HCT116 (cell line): ENCODE results near the gene EEIG1. TPM values are rescaled to one million over a fixed set of nuclear protein-coding genes. Genes with fewer than 3 reads are reported as not detected.

Experiments
- ATAC-seq: fragments of 200-7000 bp; cut with Tn5 transposase; 2 replicates; pipeline ENCODE4 v1.9.1; 2020; ENCODE audit warnings: mild to moderate bottlenecking, moderate library complexity
- BruUV-seq: library from RNA; stranded (reverse); fragments of 400-500 nt; replicated peaks from 2 replicates; lab custom pipeline; 2021; lab: Mats Ljungman, UMichigan
- CTCF ChIA-PET: fragments of 300-600 bp; sonication (Branson Sonifier 250); formaldehyde crosslinking; loops from one replicate; lab custom pipeline; 2021; ENCODE audit warnings: antibody characterized with exemption; lab: Charles Lee
- POLR2A ChIA-PET: fragments of 300-600, 350-600 bp; sonication (Branson Sonifier 250); formaldehyde crosslinking; loops from one replicate; lab custom pipeline; 2021; ENCODE audit warnings: antibody characterized with exemption; lab: Charles Lee
- RAD21 ChIA-PET, 2 experiments: fragments of 300-600 bp; sonication (Branson Sonifier 250); formaldehyde crosslinking; loops; one replicate each; lab custom pipeline; 2023; ENCODE audit warnings: low total read pairs in 2 of 2; ENCODE audit not compliant: uncharacterized antibody in 2 of 2, unreplicated experiment in 2 of 2, low non-redundant PET in 1 of 2; lab: Charles Lee
- DNase-seq: peaks from one replicate; pipeline ENCODE4 v3.0.0-alpha.2; 2010; ENCODE audit warnings: low read depth, low spot score
- H2AFZ ChIP-seq: fragments of 200-600 bp; shearing (Covaris generic), sonication (generic); 2 replicates; pipeline ENCODE4 v1.6.1; 2017; ENCODE audit warnings: low read depth, mixed run types, mixed read lengths, antibody characterized with exemption, low read length; ENCODE audit not compliant: poor library complexity, severe bottlenecking
- H3K27ac ChIP-seq: 2 replicates; pipeline ENCODE4 v1.5.1; 2012; ENCODE audit warnings: low read depth, low read length
- H3K27me3 ChIP-seq: fragments of 200-600 bp; sonication (generic); 2 replicates; pipeline ENCODE4 v1.6.1; 2016; ENCODE audit warnings: mixed run types, low read length, mixed read lengths; ENCODE audit not compliant: insufficient read depth
- H3K36me3 ChIP-seq, 2 experiments: fragments of 200-500 bp in 1 of 2; fragments of 200-600 bp in 1 of 2; sonication (Bioruptor generic) in 1 of 2; sonication (generic) in 1 of 2; 2 replicates each; pipeline versions ENCODE4 v1.5.1 to v1.6.1; 2014 to 2016; ENCODE audit warnings: low read length in 2 of 2, inconsistent platforms in 1 of 2, mixed read lengths in 1 of 2, mixed run types in 1 of 2; ENCODE audit not compliant: insufficient read depth in 2 of 2, control insufficient read depth in 1 of 2
- H3K4me1 ChIP-seq, 2 experiments: fragments of 200-600 bp in 1 of 2; sonication (generic) in 1 of 2; 2 replicates each; pipeline versions ENCODE4 v1.5.1 to v1.6.1; 2012 to 2017; ENCODE audit warnings: low read length in 2 of 2, inconsistent platforms in 1 of 2, mild to moderate bottlenecking in 1 of 2, mixed read lengths in 1 of 2, mixed run types in 1 of 2, moderate library complexity in 1 of 2; ENCODE audit not compliant: insufficient read depth in 2 of 2, control insufficient read depth in 1 of 2
- H3K4me2 ChIP-seq: fragments of 200-600 bp; sonication (generic); 2 replicates; pipeline ENCODE4 v1.6.1; 2017; ENCODE audit warnings: mixed run types, low read length, mixed read lengths
- H3K4me3 ChIP-seq, 2 experiments: fragments of 200-600 bp in 1 of 2; sonication (generic) in 1 of 2; replicated peaks in 1 of 2; 2 replicates each; pipeline ENCODE4 v1.5.1; 2011 to 2016; ENCODE audit warnings: low read length in 2 of 2, control low read depth in 1 of 2, low read depth in 1 of 2, mild to moderate bottlenecking in 1 of 2, mixed read lengths in 1 of 2, mixed run types in 1 of 2
- H3K79me2 ChIP-seq: fragments of 200-600 bp; sonication (generic); 2 replicates; pipeline ENCODE4 v1.6.1; 2017; ENCODE audit warnings: mild to moderate bottlenecking, mixed run types, low read length, moderate library complexity, mixed read lengths; ENCODE audit not compliant: insufficient read depth
- H3K9ac ChIP-seq: fragments of 200-600 bp; sonication (generic); 2 replicates; pipeline ENCODE4 v1.6.1; 2016; ENCODE audit warnings: low read length, mixed read lengths
- H3K9me2 ChIP-seq: fragments of 200-600 bp; sonication (generic), shearing (Covaris generic); 2 replicates; pipeline ENCODE4 v1.6.1; 2017; ENCODE audit warnings: mixed run types, mild to moderate bottlenecking, moderate library complexity; ENCODE audit not compliant: insufficient read depth
- H3K9me3 ChIP-seq, 2 experiments: fragments of 200-500 bp in 1 of 2; fragments of 200-600 bp in 1 of 2; sonication (Bioruptor generic) in 1 of 2; sonication (generic) in 1 of 2; 2 replicates each; pipeline ENCODE4 v1.6.1; 2014 to 2017; ENCODE audit warnings: low read length in 2 of 2, mixed read lengths in 2 of 2, inconsistent platforms in 1 of 2, low read depth in 1 of 2, mild to moderate bottlenecking in 1 of 2, mixed run types in 1 of 2, moderate library complexity in 1 of 2; ENCODE audit not compliant: control insufficient read depth in 1 of 2, insufficient read depth in 1 of 2
- H4K20me1 ChIP-seq: fragments of 200-600 bp; sonication (generic), shearing (Covaris generic); 2 replicates; pipeline ENCODE4 v1.6.1; 2017; ENCODE audit warnings: mixed run types, mild to moderate bottlenecking, moderate library complexity; ENCODE audit not compliant: insufficient read depth
- ATF3 ChIP-seq: IDR thresholded peaks from 2 replicates; pipeline ENCODE4 v1.6.1; 2012
- EGR1 ChIP-seq: IDR thresholded peaks from 2 replicates; pipeline ENCODE4 v1.6.1; 2012; ENCODE audit warnings: low read depth
- ELF1 ChIP-seq: IDR thresholded peaks from 2 replicates; pipeline ENCODE4 v1.6.1; 2012; ENCODE audit warnings: low read depth, borderline replicate concordance
- EZH2 ChIP-seq: fragments of 200-600 bp; sonication (generic); IDR thresholded peaks from 2 replicates; pipeline ENCODE4 v1.6.1; 2017; ENCODE audit warnings: antibody characterized with exemption, mixed run types
- FOSL1 ChIP-seq: IDR thresholded peaks from 2 replicates; pipeline ENCODE4 v1.6.1; 2012; ENCODE audit warnings: low read depth
- JUND ChIP-seq: IDR thresholded peaks from 2 replicates; pipeline ENCODE4 v1.6.1; 2012
- POLR2AphosphoS5 ChIP-seq: IDR thresholded peaks from 2 replicates; pipeline ENCODE4 v1.6.1; 2011; ENCODE audit warnings: mild to moderate bottlenecking, low read depth, low read length, moderate library complexity
- SP1 ChIP-seq: IDR thresholded peaks from 2 replicates; pipeline ENCODE4 v1.6.1; 2012; ENCODE audit warnings: low read depth
- SRF ChIP-seq: IDR thresholded peaks from 2 replicates; pipeline ENCODE4 v1.6.1; 2012; ENCODE audit warnings: low read depth
- TCF7L2 ChIP-seq: IDR thresholded peaks from 2 replicates; pipeline ENCODE4 v1.7.0; 2011; ENCODE audit warnings: borderline replicate concordance, inconsistent platforms; ENCODE audit not compliant: insufficient read depth, insufficient read length; ENCODE audit errors: extremely low read depth
- ZFX ChIP-seq: fragments of 450-650 bp; IDR thresholded peaks from 2 replicates; pipeline ENCODE4 v1.6.1; 2017
- intact Hi-C: fragments of 100-400 bp; cut with micrococcal nuclease; formaldehyde crosslinking; loops from 2 replicates; pipeline ENCODE4 v1.10.0; 2022
- total RNA-seq: library from RNA; stranded (reverse); gene quantifications from one replicate; pipeline ENCODE4 v1.2.1, GENCODE V29; 2021; ENCODE audit not compliant: unreplicated experiment
- TF ChIP-seq, protein P1 (sequence below), 3 experiments: fragments of 200-600 bp in 1 of 3; sonication (generic) in 1 of 3; IDR thresholded peaks in 2 of 3; conservative IDR thresholded peaks in 1 of 3; 2 replicates each; pipeline ENCODE4 v1.5.1; 2012 to 2017; ENCODE audit warnings: low read depth in 2 of 3, low read length in 2 of 3, antibody characterized with exemption in 1 of 3, borderline replicate concordance in 1 of 3, control low read depth in 1 of 3, mild to moderate bottlenecking in 1 of 3, mixed read lengths in 1 of 3, mixed run types in 1 of 3, moderate library complexity in 1 of 3; ENCODE audit not compliant: insufficient read depth in 1 of 3

The EEIG1 gene
- total RNA-seq, 1 experiment from 2014 or later, result 44.2 TPM

GRCh38 chr9:127968700-127969383 is 11.9 kb downstream of the EEIG1 start:
- Histone ChIP-seq H3K79me2 (peaks cover 93% of the 10 kb centered on the region), H3K27ac (peak overlapping the region; percentile 88), H3K4me3 (peak overlapping the region in 1 of 2 experiments; percentile 40; a peak in 1 of 4 replicates), H3K9me3 (no peaks in the 10 kb centered on the region), H3K27me3 (no peaks in the 10 kb centered on the region), H3K36me3 (no peaks in the 10 kb centered on the region), H3K4me1 (peaks cover 83 to 94% of the 10 kb centered on the region in 2 experiments), H2AFZ (no peak overlapping the region), H3K4me2 (peak overlapping the region; percentile 78), H4K20me1 (no peaks in the 10 kb centered on the region), H3K9ac (peak overlapping the region; percentile 49), H3K9me2 (no peaks in the 10 kb centered on the region)
- TF ChIP-seq, protein P1, sequence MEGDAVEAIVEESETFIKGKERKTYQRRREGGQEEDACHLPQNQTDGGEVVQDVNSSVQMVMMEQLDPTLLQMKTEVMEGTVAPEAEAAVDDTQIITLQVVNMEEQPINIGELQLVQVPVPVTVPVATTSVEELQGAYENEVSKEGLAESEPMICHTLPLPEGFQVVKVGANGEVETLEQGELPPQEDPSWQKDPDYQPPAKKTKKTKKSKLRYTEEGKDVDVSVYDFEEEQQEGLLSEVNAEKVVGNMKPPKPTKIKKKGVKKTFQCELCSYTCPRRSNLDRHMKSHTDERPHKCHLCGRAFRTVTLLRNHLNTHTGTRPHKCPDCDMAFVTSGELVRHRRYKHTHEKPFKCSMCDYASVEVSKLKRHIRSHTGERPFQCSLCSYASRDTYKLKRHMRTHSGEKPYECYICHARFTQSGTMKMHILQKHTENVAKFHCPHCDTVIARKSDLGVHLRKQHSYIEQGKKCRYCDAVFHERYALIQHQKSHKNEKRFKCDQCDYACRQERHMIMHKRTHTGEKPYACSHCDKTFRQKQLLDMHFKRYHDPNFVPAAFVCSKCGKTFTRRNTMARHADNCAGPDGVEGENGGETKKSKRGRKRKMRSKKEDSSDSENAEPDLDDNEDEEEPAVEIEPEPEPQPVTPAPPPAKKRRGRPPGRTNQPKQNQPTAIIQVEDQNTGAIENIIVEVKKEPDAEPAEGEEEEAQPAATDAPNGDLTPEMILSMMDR (IDR thresholded peaks at IDR 0.05 in 2 of 3, conservative IDR thresholded peaks at IDR 0.05 in 1 of 3; ENCODE audit: borderline replicate concordance in 1 of 3, insufficient read depth in 1 of 3, low read depth in 2 of 3, low read length in 2 of 3), result no peak
- TF ChIP-seq SRF, result no peak
- TF ChIP-seq POLR2AphosphoS5, result peak; percentile 63
- no peak for TF ChIP-seq ELF1
- TF ChIP-seq JUND, result no peak
- ATAC-seq, result peak; percentile 71
- CTCF ChIA-PET, result interaction anchor here (1.3 kb wide), 1 partner anchor 25 kb away, joined by 3 read pairs; no protein-coding TSS in a partner anchor
- POLR2A ChIA-PET, result interaction anchor here (0.6 to 1.9 kb wide), 4 partner anchors 8 to 16 kb away, joined by 3 to 8 read pairs (median 4); partner anchors contain the start of gene EEIG1
- peak; percentile 67 for DNase-seq
- intact Hi-C loops, result no loop called here
- RAD21 ChIA-PET, result no interaction called here
- no TSS peak for BruUV-seq

- peak overlapping the region; percentile 78 for H3K4me2 ChIP-seq
- peak; percentile 64 for TF ChIP-seq TCF7L2
- TF ChIP-seq SP1, result no peak
- no peak for TF ChIP-seq ATF3
- peak; percentile 62 for TF ChIP-seq POLR2AphosphoS5
- TF ChIP-seq EZH2, result no peak
- TF ChIP-seq, protein P1 (IDR thresholded peaks at IDR 0.05 in 2 of 3, conservative IDR thresholded peaks at IDR 0.05 in 1 of 3; ENCODE audit: borderline replicate concordance in 1 of 3, insufficient read depth in 1 of 3, low read depth in 2 of 3, low read length in 2 of 3), result peak in 1 of 3 experiments; percentile 14; a peak in 1 of 6 replicates
- TF ChIP-seq EGR1, result no peak
- no peak for TF ChIP-seq ZFX
- TF ChIP-seq FOSL1, result no peak
These were observed 12.7 kb downstream of the EEIG1 start for GRCh38 chr9:127968042-127968441.

More at GRCh38 chr9:127968042-127968441, 12.7 kb downstream of the EEIG1 start:
- Histone ChIP-seq H2AFZ (no peak overlapping the region), H3K79me2 (peaks cover 93% of the 10 kb centered on the region), H4K20me1 (no peaks in the 10 kb centered on the region), H3K36me3 (no peaks in the 10 kb centered on the region), H3K9me2 (no peaks in the 10 kb centered on the region), H3K27me3 (no peaks in the 10 kb centered on the region), H3K4me1 (peaks cover 89 to 99% of the 10 kb centered on the region in 2 experiments), H3K4me3 (peak overlapping the region in 1 of 2 experiments; percentile 40; a peak in 1 of 4 replicates), H3K9me3 (no peaks in the 10 kb centered on the region), H3K9ac (peak overlapping the region; percentile 49), H3K27ac (peak overlapping the region; percentile 88)
- CTCF ChIA-PET, result interaction anchor here (1.3 kb wide), 1 partner anchor 24 kb away, joined by 3 read pairs; no protein-coding TSS in a partner anchor
- RAD21 ChIA-PET, result no interaction called here
- intact Hi-C loops, result no loop called here
- DNase-seq (peak; percentile 81), ATAC-seq (peak; percentile 79)
- BruUV-seq, result no TSS peak
- POLR2A ChIA-PET, result interaction anchor here (0.6 to 1.9 kb wide), 4 partner anchors 9 to 17 kb away, joined by 3 to 8 read pairs (median 4); partner anchors contain the start of gene EEIG1
